Loucy (cell line): Measurements from ENCODE around the gene GZF1.
A peak's percentile ranks its signal among the peaks of the same experiment; 100 is the strongest.

Experiments used
- H2AFZ ChIP-seq: fragments of 200-600 bp; sonication (generic); 2 replicates; pipeline ENCODE4 v1.6.0; 2016; ENCODE audit warnings: antibody characterized with exemption, mild to moderate bottlenecking, low read length, moderate library complexity
- H3F3A ChIP-seq: fragments of 200-600 bp; 2 replicates; pipeline ENCODE4 v1.6.0; 2016; ENCODE audit warnings: antibody characterized with exemption, low read depth, mild to moderate bottlenecking
- H3K27me3 ChIP-seq: fragments of 200-600 bp; sonication (generic); 2 replicates; pipeline ENCODE4 v1.6.1; 2014; ENCODE audit warnings: low read length, mild to moderate bottlenecking; ENCODE audit not compliant: insufficient read depth, poor library complexity, severe bottlenecking
- H3K36me3 ChIP-seq: fragments of 200-600 bp; sonication (generic); 2 replicates; pipeline ENCODE4 v1.6.1; 2016; ENCODE audit warnings: low read length; ENCODE audit not compliant: insufficient read depth
- H3K4me1 ChIP-seq: fragments of 200-600 bp; sonication (generic); 2 replicates; pipeline ENCODE4 v1.5.1; 2014; ENCODE audit warnings: low read length, mild to moderate bottlenecking; ENCODE audit not compliant: insufficient read depth, poor library complexity, severe bottlenecking
- H3K4me2 ChIP-seq: fragments of 200-600 bp; sonication (generic); 2 replicates; pipeline ENCODE4 v1.6.0; 2014; ENCODE audit warnings: antibody characterized with exemption, low read length, low read depth, mild to moderate bottlenecking; ENCODE audit not compliant: poor library complexity, severe bottlenecking
- H3K4me3 ChIP-seq: fragments of 200-600 bp; sonication (generic); 2 replicates; pipeline ENCODE4 v1.5.1; 2014; ENCODE audit warnings: low read length, mild to moderate bottlenecking, mixed read lengths; ENCODE audit not compliant: poor library complexity, severe bottlenecking
- H3K79me2 ChIP-seq: fragments of 200-600 bp; sonication (generic); 2 replicates; pipeline ENCODE4 v1.6.1; 2014; ENCODE audit warnings: low read length; ENCODE audit not compliant: insufficient read depth
- H3K9ac ChIP-seq: fragments of 200-600 bp; sonication (generic); 2 replicates; pipeline ENCODE4 v1.6.0; 2014; ENCODE audit warnings: mild to moderate bottlenecking, low read depth, low read length, moderate library complexity; ENCODE audit not compliant: poor library complexity, severe bottlenecking
- H3K9me2 ChIP-seq: fragments of 200-600 bp; sonication (generic); replicated peaks from 2 replicates; pipeline ENCODE4 v1.6.1; 2016; ENCODE audit warnings: low read depth, low read length, mixed read lengths
- H3K9me3 ChIP-seq: fragments of 200-600 bp; sonication (generic); 2 replicates; pipeline ENCODE4 v1.6.1; 2014; ENCODE audit warnings: mild to moderate bottlenecking, antibody characterized with exemption, low read length, low read depth; ENCODE audit not compliant: insufficient read depth
- H4K20me1 ChIP-seq: fragments of 200-600 bp; sonication (generic); 2 replicates; pipeline ENCODE4 v1.6.0; 2014; ENCODE audit warnings: antibody characterized with exemption, low read length, mild to moderate bottlenecking; ENCODE audit not compliant: insufficient read depth, poor library complexity, severe bottlenecking
- CTCF ChIP-seq: fragments of 200-600 bp; sonication (generic); conservative IDR thresholded peaks from 2 replicates; pipeline ENCODE4 v1.5.1; 2014; ENCODE audit warnings: mild to moderate bottlenecking, antibody characterized with exemption, low read length
- EZH2phosphoT487 ChIP-seq: fragments of 200-600 bp; IDR thresholded peaks from 2 replicates; pipeline ENCODE4 v1.6.1; 2018; ENCODE audit warnings: antibody characterized with exemption, mild to moderate bottlenecking, moderate library complexity, borderline replicate concordance

Gene GZF1

DNA sequence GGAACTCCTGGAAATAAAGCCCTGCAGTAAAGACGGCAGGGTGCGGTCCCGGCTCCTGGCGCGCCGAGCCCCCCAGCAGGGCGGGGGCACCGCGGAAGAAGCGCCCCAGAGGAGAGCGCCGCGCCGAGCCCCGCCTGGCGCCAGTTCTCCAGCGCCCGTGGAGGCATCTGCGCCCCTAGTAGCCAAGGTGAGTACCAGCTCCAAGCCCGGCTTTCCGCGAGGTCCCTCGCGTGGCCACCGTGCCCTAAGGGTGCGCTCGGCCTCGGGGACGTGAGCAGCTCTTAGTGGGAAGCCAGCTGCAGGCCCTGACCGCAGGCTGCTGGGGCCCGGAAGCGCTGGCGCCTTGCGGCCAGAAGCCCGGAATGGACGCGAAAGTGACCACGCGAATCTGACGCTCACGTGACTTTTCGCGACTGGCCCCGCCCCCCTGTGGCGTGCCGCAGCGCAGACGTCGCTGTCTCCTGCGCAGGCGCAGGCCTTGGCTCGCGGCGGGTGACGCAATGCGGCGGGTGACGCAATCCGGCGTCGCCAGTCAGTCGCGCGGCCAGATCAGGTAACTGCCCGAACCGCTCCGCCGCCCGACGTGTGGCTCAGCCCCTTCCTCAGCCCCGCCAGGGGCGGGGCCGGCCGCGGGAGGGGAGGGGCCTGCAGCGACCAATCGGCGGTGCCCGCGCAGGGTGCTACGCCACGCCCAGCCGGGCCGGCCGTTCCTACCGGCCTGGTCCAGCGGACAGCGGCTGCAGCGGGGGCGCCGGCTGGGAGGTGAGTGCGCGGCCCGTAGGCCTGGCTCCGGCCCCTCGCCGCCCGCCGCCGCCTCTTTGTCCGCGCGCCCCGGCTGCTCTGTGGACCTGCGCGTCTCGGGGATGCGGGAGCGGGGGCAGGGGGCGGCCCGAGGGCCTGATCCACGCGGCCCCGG, at the start of gene GZF1:
Gene GZF1, plus strand, starts transcription at position 707 of the 916 bp plus-strand sequence. CDS start 2,202 bp downstream, outside the sequence.
- no peaks in the 10 kb centered on the region for H3K27me3 ChIP-seq
- peaks cover 57% of the 10 kb centered on the region for H3K4me1 ChIP-seq
- H3K36me3 ChIP-seq: no peaks in the 10 kb centered on the region
- peaks cover 3% of the 10 kb centered on the region; the same call in 1 of the 2 replicates for H3F3A ChIP-seq
- no peaks in the 10 kb centered on the region for H3K9me3 ChIP-seq
- H2AFZ ChIP-seq: peak within 1 kb of the TSS; percentile 89
- no peaks in the 10 kb centered on the region for H3K9me2 ChIP-seq
- peak within 1 kb of the TSS; percentile 89 for H3K4me3 ChIP-seq
- H3K4me2 ChIP-seq: peak within 1 kb of the TSS; percentile 94
- TF ChIP-seq CTCF (0 out of 2 replicates have a peak, but pooled peaks have one; percentile 21), EZH2phosphoT487 (no peak)
- peak within 1 kb of the TSS; percentile 91 for H3K9ac ChIP-seq
- H4K20me1 ChIP-seq: peaks cover 33% of the 10 kb centered on the region
- H3K79me2 ChIP-seq: peaks cover 53% of the 10 kb centered on the region

DNA sequence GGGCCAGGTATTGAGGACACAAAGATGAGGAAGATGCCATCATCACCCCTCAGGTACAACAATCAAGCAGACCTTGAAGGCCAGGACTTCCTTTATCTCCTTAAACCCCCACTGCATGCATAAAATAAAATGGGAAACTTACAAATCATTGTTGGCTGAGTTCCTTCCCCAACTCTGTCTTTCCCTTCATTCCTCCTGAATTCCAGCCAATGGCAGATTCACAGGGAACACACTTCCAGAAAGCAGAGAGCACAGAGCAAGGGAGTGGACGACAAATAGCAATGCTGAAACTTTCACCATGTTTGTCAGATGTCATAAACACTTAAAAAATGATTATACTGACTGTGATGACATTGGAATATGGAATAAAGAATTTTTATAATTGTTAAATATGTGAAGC, 48.7 kb upstream of the GZF1 start:
- H2AFZ ChIP-seq: no peak overlapping the region
- H3K79me2 ChIP-seq: no peaks in the 10 kb centered on the region
- H3K4me3 ChIP-seq: no peak overlapping the region
- H3K4me1 ChIP-seq: peaks cover 23% of the 10 kb centered on the region
- no peak overlapping the region for H3K4me2 ChIP-seq
- TF ChIP-seq CTCF (no peak), EZH2phosphoT487 (no peak)
- no peak overlapping the region for H3K9ac ChIP-seq
- H4K20me1 ChIP-seq: no peaks in the 10 kb centered on the region
- no peaks in the 10 kb centered on the region for H3K9me2 ChIP-seq
- H3F3A ChIP-seq: no peaks in the 10 kb centered on the region
- no peaks in the 10 kb centered on the region for H3K27me3 ChIP-seq
- no peaks in the 10 kb centered on the region for H3K9me3 ChIP-seq
- H3K36me3 ChIP-seq: no peaks in the 10 kb centered on the region

DNA sequence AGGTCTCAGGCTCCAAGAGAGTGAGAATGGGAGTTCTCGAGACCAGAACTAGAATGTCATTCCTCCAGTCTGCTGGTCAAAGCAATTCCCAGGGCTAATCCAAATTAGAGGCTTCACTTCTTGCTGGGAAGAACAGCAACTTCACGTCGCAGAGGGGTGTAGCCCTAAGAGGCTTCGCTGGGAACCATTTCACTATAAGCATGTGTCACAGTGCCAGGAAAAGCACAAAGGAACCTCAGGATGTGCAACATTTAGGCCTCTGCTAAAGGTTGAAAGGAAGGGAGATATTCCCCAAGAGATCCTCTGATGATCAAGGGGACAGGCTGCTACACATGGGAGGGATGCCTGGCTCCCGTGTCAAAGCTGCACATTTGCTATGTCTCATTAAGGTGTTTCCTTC, 47.3 kb upstream of the GZF1 start:
- H3K9me3 ChIP-seq: no peaks in the 10 kb centered on the region
- no peak overlapping the region for H3K9ac ChIP-seq
- TF ChIP-seq EZH2phosphoT487: no peak
- TF ChIP-seq CTCF: no peak
- no peaks in the 10 kb centered on the region for H4K20me1 ChIP-seq
- no peak overlapping the region for H3K4me2 ChIP-seq
- no peak overlapping the region for H3K4me3 ChIP-seq
- H3F3A ChIP-seq: no peaks in the 10 kb centered on the region
- peaks cover 12% of the 10 kb centered on the region for H3K4me1 ChIP-seq
- H3K36me3 ChIP-seq: no peaks in the 10 kb centered on the region
- H3K9me2 ChIP-seq: no peaks in the 10 kb centered on the region
- H3K79me2 ChIP-seq: no peaks in the 10 kb centered on the region
- H2AFZ ChIP-seq: no peak overlapping the region
- H3K27me3 ChIP-seq: no peaks in the 10 kb centered on the region
